Activated CD8-positive, alpha-beta memory T cell treated with anti-CD3 and anti-CD28 coated beads, Interleukin-2, amount 10 ng/mL, durations not matched to agents 7 days and 5 days (primary cell): Measurements from ENCODE around the gene TUBA1B. TPM values are rescaled to one million over a fixed set of nuclear protein-coding genes. Genes with fewer than 3 reads are reported as not detected.
A peak's percentile ranks its signal among the peaks of the same experiment; 100 is the strongest.

Source experiments
- ATAC-seq: fragments of 150-1000 bp; cut with Tn5 transposase; one replicate; pipeline ENCODE4 v1.10.0; 2021; ENCODE audit warnings: moderate library complexity
- CTCF ChIA-PET: fragments of 350-600 bp; sonication (Branson Sonifier 250); formaldehyde crosslinking; loops from one replicate; lab custom pipeline; 2021; ENCODE audit warnings: antibody characterized with exemption; lab: Charles Lee
- DNase-seq: peaks from one replicate; pipeline ENCODE4 v3.0.0-alpha.2; 2020
- H3K27ac Mint-ChIP-seq: one replicate; pipeline ENCODE4 v1.8.0; 2021; ENCODE audit warnings: mild to moderate bottlenecking, mixed read lengths
- H3K27me3 Mint-ChIP-seq: one replicate; pipeline ENCODE4 v1.8.0; 2021; ENCODE audit warnings: mixed read lengths
- H3K36me3 Mint-ChIP-seq: one replicate; pipeline ENCODE4 v1.8.0; 2021; ENCODE audit warnings: mild to moderate bottlenecking, mixed read lengths
- H3K4me1 Mint-ChIP-seq: one replicate; pipeline ENCODE4 v1.8.0; 2021; ENCODE audit warnings: mixed read lengths
- H3K4me3 Mint-ChIP-seq: one replicate; pipeline ENCODE4 v1.8.0; 2021; ENCODE audit warnings: mild to moderate bottlenecking, moderate library complexity, mixed read lengths
- H3K9me3 Mint-ChIP-seq: one replicate; pipeline ENCODE4 v1.8.0; 2022; ENCODE audit warnings: low read depth, mixed read lengths
- total RNA-seq, 2 experiments: library from RNA; stranded (reverse); gene quantifications; one replicate each; pipeline ENCODE4 v1.2.3, GENCODE V29; 2021

TUBA1B gene
- total RNA-seq, 2 experiments from 2014 or later: 1,970 to 2,009 TPM

DNA sequence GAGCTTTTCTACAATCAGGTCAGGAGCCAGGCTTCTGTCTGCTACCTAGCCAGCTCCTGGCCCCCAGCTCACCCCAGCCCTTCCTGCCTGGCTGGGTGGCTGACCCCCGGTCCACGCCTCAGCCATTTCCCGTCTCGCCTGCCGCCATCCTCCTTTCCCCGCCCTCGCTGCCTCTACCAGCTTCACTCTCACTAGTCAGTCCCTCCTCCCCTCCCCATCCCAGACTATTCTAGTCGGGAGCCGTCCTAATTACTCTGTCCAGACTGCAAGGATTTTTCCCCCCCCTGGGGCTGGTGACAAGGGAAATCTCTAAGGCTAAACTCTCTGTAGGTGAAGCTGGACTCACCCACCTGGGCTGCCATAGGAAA, 37.4 kb downstream of the TUBA1B start:
- peaks cover 45% of the 10 kb centered on the region for H3K4me1 Mint-ChIP-seq
- no peak overlapping the region for H3K27ac Mint-ChIP-seq
- peaks cover 64% of the 10 kb centered on the region for H3K27me3 Mint-ChIP-seq
- H3K9me3 Mint-ChIP-seq: no peaks in the 10 kb centered on the region
- DNase-seq (no peak), ATAC-seq (no peak)
- CTCF ChIA-PET: interaction anchor here (0.8 to 11.8 kb wide), 17 partner anchors 7 to 244 kb away, joined by 3 to 222 read pairs (median 13); partner anchors contain the start of genes DDN, LMBR1L, PRPH and RHEBL1
- peaks cover 8% of the 10 kb centered on the region for H3K36me3 Mint-ChIP-seq
- H3K4me3 Mint-ChIP-seq: peak overlapping the region; percentile 24

DNA sequence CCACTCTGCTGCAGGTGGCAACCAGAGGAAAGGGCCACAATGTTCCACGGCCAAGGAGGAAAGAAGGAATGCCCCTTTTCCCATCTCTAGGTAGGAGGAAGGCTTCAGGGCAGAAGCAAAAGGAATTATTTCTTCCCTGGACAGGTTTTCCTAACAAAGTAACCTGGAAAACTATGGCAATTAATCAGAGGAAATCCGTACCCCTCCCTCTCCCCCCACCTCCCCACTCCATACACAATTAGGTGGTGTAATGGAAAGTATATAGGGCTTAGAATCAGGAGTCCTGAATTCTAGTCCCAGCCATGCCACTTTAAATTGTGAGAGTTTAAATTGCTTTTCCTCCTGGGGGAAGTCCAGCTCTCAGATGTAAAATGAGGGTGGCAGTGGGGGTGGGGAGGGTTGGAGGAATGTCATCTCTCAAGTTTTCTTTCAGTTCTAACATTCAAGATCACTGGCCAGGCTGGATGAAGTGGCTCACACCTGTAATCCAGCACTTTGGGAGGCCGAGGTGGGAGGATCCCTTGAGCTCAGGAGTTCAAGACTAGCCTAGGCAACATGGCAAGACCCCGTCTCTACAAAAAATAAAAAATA, 38.3 kb downstream of the TUBA1B start:
- peaks cover 54% of the 10 kb centered on the region for H3K4me1 Mint-ChIP-seq
- H3K9me3 Mint-ChIP-seq: no peaks in the 10 kb centered on the region
- no peak overlapping the region for H3K4me3 Mint-ChIP-seq
- H3K27ac Mint-ChIP-seq: no peak overlapping the region
- no peak for ATAC-seq
- CTCF ChIA-PET: interaction anchor here (0.6 to 11.8 kb wide), 24 partner anchors 8 to 239 kb away, joined by 3 to 222 read pairs (median 6); partner anchors contain the start of genes DDN, LMBR1L, PRPH and RHEBL1
- no peak for DNase-seq
- peaks cover 8% of the 10 kb centered on the region for H3K36me3 Mint-ChIP-seq
- H3K27me3 Mint-ChIP-seq: peaks cover 70% of the 10 kb centered on the region

DNA sequence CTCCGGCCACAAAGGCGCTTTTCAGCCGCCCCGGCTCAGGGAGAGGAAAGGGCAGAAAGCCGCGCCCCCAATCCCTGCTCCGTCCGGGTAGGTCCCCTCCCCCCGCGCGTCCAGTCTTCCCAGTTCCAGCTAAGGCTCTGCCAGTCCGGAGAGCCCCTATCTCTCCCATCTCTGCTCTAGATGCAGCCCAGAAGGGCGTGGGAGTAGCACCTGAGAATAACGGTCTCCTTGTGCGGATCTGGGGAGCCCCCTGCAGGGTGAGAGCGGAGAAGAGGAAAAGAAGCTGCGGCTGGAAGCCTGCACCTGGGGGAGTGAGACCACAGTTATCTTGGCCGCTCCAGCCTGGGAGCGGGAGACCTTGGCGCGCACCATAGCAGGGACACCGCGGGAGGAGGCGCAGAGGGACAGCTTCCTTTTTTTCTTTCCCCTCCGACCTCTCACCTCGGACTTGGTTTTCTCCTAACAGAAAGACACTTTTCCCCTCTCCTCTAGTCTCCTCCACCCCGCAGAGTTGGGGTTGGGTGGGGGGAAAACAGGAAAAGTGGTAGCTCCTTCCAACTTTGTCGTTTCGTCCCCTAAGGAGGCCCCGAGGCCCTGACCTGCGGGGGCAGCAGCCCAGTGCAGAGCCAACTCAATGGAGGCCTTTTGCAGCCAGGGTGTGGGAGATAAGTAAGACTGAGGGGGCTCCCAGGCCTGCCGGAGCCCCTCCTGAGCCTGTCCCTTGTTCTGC, 38.9 kb downstream of the TUBA1B start:
- peak; percentile 73 for DNase-seq
- H3K4me3 Mint-ChIP-seq: peak overlapping the region; percentile 43
- ATAC-seq: peak; percentile 35
- H3K4me1 Mint-ChIP-seq: peaks cover 60% of the 10 kb centered on the region
- peaks cover 70% of the 10 kb centered on the region for H3K27me3 Mint-ChIP-seq
- CTCF ChIA-PET: interaction anchor here (0.6 to 11.8 kb wide), 21 partner anchors 9 to 239 kb away, joined by 3 to 222 read pairs (median 5); partner anchors contain the start of genes DDN, LMBR1L and RHEBL1
- peaks cover 8% of the 10 kb centered on the region for H3K36me3 Mint-ChIP-seq
- no peaks in the 10 kb centered on the region for H3K9me3 Mint-ChIP-seq
- no peak overlapping the region for H3K27ac Mint-ChIP-seq

DNA sequence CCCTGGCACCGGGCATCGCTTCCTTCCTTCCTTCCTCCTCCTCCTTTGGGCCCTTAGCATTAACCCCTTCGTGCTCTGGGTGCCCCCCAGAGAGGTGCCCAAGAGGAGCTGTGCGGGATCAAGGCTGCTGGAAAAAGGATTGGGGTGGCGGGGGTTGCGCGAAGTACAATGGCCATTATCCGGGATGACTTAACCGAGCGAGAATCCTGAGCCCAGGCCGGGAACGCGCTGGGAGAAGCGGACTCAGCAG, 39.4 kb downstream of the TUBA1B start:
- Mint-ChIP-seq H3K36me3 (peaks cover 8% of the 10 kb centered on the region), H3K27me3 (peaks cover 70% of the 10 kb centered on the region), H3K27ac (no peak overlapping the region), H3K4me3 (no peak overlapping the region), H3K4me1 (peaks cover 65% of the 10 kb centered on the region), H3K9me3 (no peaks in the 10 kb centered on the region)
- ATAC-seq (no peak), DNase-seq (no peak)
- CTCF ChIA-PET: interaction anchor here (1.0 to 11.8 kb wide), 18 partner anchors 9 to 145 kb away, joined by 3 to 222 read pairs (median 8); partner anchors contain the start of genes DDN, LMBR1L and RHEBL1

DNA sequence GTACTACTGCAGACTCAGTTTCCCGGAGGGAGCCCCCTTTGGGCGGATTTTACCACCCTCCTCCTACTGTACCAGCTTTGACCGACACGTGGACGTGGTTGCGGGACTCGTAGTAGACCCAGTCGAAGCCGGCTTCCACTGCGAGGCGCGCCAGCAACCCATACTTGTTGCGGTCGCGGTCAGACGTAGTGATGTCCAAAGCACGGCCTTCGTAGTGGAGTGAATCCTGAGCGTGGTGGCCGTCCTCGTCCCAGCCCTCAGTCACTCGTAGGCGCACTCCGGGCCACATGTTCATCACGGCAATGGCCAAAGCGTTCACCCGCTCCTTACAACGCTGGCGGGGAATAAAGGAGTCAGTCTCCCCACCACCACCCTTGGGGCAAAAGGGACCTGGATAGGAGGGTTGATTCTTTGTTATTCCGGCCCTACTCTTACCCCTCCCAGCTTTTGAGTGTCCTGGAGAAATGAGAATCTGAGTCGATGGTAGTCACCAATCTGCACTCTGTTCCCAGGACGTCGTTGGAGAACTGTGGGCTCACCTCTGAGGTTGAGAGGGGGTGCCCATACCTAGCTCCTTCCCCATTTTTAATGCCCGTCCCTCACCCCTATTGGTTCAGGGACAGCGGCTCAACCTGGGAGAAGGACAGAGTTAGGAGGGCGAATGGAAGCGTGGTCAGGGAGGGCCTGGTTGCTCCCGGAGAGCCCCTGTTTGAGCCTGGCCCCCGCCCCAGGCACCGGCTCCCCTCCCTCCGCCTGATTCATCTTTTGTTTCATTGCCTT, 39.9 kb downstream of the TUBA1B start:
- Mint-ChIP-seq H3K9me3 (no peaks in the 10 kb centered on the region), H3K4me1 (peaks cover 70% of the 10 kb centered on the region), H3K27ac (no peak overlapping the region), H3K4me3 (no peak overlapping the region), H3K36me3 (peaks cover 8% of the 10 kb centered on the region), H3K27me3 (peaks cover 70% of the 10 kb centered on the region)
- CTCF ChIA-PET: interaction anchor here (1.1 to 11.8 kb wide), 15 partner anchors 10 to 146 kb away, joined by 3 to 222 read pairs (median 11); partner anchors contain the start of genes DDN, LMBR1L and RHEBL1
- DNase-seq (no peak), ATAC-seq (no peak)

DNA sequence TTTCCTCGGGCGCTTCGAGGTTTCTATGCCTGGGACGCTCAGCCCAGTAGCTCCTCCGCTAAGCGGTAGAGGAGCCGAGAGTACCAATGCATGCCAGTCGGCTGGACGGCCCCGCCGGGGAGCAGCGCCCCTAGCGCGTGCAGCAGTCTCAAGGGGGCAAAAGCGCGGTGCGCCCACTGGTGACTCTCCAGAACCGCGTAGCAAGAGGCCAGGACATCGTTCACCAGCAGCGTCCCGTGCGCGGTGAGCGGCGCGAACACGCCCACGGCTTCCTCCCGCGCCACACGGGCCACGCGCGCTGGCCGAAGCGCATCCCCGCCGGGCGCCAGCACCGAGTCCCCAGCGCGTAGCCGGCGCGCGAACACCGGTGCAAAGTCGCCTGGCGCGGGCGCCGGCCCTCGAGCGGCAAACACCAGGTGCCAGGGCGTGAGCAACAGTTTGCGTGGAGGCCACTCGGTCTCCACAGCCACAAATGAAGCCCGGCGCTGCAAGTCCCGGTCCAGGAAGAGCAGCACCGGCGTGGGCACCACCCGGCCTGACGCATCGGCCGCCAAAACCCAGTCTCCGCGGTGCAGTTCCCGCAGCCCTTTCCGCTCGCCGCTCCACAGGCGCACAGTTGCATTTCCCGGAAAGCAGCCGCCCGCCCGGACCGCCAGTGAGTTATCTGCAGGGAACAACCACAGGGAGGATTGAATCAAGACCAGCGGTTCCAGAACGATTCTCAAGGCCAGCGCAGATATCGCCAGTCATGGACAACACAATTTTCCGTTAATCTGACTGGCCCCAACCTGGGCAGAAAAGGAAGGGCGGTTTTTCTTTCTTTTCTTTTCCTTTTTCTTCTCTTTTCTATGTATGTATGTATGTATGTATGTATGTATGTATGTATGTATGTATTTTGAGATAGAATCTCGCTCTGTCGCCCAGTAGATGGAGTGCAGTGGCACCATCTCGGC, 41.1 kb downstream of the TUBA1B start:
- H3K4me1 Mint-ChIP-seq: peaks cover 74% of the 10 kb centered on the region
- CTCF ChIA-PET: interaction anchor here (0.7 to 6.8 kb wide), 19 partner anchors 9 to 145 kb away, joined by 3 to 179 read pairs (median 16); partner anchors contain the start of genes DDN, DHH, KMT2D and LMBR1L
- H3K4me3 Mint-ChIP-seq: peak overlapping the region; percentile 65
- no peaks in the 10 kb centered on the region for H3K36me3 Mint-ChIP-seq
- peak; percentile 62 for DNase-seq
- ATAC-seq: peak; percentile 37
- H3K27me3 Mint-ChIP-seq: peaks cover 62% of the 10 kb centered on the region
- H3K9me3 Mint-ChIP-seq: no peaks in the 10 kb centered on the region
- peak overlapping the region; percentile 43 for H3K27ac Mint-ChIP-seq

DNA sequence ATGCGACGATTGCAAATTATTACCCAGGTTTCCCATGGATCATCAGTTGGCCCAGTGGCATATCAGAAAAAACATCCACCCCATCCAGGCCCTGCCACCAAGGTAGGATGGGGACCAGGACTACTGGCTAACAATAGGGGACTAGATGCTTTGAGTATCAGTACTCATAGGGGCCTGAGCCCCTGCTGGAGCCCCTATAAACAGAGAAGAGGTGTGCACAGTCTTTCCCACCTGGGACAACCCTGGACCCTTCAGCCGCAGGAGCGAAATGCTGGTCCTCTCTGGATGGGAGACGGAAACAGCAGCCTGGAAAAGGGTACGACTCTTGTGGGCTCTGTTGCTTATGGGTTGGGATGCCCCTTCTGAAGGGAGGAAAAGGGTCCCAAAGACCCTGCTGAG, 42.3 kb downstream of the TUBA1B start:
- ATAC-seq (no peak), DNase-seq (no peak)
- peaks cover 73% of the 10 kb centered on the region for H3K4me1 Mint-ChIP-seq
- CTCF ChIA-PET: interaction anchor here (0.6 to 6.7 kb wide), 43 partner anchors 10 to 273 kb away, joined by 3 to 179 read pairs (median 5); partner anchors contain the start of genes DDN, DHH, KMT2D and LMBR1L
- no peak overlapping the region for H3K4me3 Mint-ChIP-seq
- peaks cover 51% of the 10 kb centered on the region for H3K27me3 Mint-ChIP-seq
- no peaks in the 10 kb centered on the region for H3K9me3 Mint-ChIP-seq
- H3K36me3 Mint-ChIP-seq: no peaks in the 10 kb centered on the region
- H3K27ac Mint-ChIP-seq: no peak overlapping the region

DNA sequence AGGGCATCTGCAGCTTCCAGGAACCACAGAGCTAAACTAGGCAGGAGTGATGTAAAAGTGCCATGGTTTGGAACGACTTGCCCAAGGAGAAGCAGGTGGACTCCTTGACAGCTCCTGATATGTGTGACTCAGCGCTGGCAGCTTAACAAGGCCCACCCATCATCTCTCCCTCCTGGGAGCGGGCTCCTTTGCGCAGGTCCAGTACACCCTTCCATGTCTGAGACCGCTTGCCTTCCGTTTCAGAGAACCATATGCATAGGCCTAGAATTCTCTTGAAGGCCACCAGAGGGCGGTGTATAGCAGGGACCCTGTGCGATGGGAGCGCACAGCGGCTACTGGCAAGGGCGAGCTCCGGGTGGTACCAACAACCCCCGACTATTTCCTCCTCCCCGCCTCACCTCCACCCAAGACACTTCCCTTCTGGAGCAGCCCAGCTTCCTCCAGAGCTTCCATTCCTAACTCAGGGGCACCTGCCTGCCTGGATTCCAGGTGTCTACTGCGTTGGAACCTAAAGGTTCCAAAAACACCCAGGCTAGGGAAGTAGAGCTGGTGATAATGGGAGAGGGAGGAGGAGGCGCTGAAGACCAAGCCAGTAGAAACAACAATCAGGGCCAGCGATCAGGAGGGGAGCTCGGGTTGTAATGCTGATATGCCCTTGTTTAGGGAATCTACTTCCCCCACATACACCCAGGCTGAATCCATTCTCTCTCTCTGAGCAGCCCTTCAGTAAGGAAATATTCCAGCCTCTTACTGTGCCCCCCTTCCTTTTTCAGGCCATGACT, 42.9 kb downstream of the TUBA1B start:
- H3K27me3 Mint-ChIP-seq: peaks cover 45% of the 10 kb centered on the region
- ATAC-seq (peak; percentile 86), DNase-seq (peak; percentile 82)
- CTCF ChIA-PET: interaction anchor here (0.5 to 6.7 kb wide), 52 partner anchors 9 to 272 kb away, joined by 3 to 179 read pairs (median 4); partner anchors contain the start of genes ARF3, DDN, DHH and KMT2D
- H3K4me3 Mint-ChIP-seq: no peak overlapping the region
- H3K27ac Mint-ChIP-seq: peak overlapping the region; percentile 6
- H3K9me3 Mint-ChIP-seq: no peaks in the 10 kb centered on the region
- peaks cover 67% of the 10 kb centered on the region for H3K4me1 Mint-ChIP-seq
- no peaks in the 10 kb centered on the region for H3K36me3 Mint-ChIP-seq

DNA sequence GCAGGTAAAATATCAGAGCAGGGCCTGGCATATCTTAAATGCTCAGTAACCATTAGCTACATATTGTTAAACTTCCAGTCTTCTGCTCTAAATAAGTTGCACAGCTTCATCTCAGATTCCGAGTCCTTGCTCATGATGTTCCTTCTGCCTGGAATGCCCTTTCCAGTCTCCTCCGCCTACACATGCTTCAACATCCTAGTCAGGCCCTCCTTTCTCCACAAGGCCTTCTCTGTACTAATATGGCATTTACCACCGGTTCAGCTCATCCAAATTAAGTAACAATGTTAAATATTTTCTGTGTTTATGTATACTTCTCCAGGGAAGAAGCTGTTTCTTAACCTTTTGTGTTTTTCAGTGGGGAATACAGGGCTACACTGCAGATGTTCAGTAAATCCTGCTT, 45.1 kb downstream of the TUBA1B start:
- ATAC-seq (no peak), DNase-seq (no peak)
- no peaks in the 10 kb centered on the region for H3K9me3 Mint-ChIP-seq
- H3K4me3 Mint-ChIP-seq: no peak overlapping the region
- H3K36me3 Mint-ChIP-seq: no peaks in the 10 kb centered on the region
- CTCF ChIA-PET: interaction anchor here (0.6 to 6.7 kb wide), 9 partner anchors 11 to 166 kb away, joined by 3 to 179 read pairs (median 13); partner anchors contain the start of genes DHH, RHEBL1 and TUBA1B
- peaks cover 22% of the 10 kb centered on the region for H3K27me3 Mint-ChIP-seq
- H3K27ac Mint-ChIP-seq: no peak overlapping the region
- peaks cover 52% of the 10 kb centered on the region for H3K4me1 Mint-ChIP-seq

DNA sequence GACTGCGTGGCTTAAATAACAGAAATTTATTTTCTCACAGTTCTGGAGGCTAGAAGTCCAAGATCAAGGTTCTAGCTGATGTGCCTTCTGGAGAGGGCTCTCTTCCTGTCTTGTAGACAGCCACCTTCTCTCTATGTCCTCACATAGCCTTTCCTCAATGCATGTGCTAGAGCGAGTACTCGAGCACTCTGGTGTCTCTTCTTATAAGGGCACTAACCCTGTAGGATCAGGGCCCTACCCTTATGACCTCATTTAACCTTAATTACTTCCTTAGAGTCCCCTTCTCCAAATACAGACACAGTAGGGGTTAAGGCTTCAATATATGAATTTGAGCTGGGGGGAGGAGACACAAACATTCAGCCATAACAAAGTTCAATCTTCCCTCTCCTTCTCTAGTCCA, 46.8 kb downstream of the TUBA1B start:
- H3K27ac Mint-ChIP-seq: no peak overlapping the region
- peaks cover 13% of the 10 kb centered on the region for H3K27me3 Mint-ChIP-seq
- no peaks in the 10 kb centered on the region for H3K36me3 Mint-ChIP-seq
- ATAC-seq: no peak
- peaks cover 38% of the 10 kb centered on the region for H3K4me1 Mint-ChIP-seq
- CTCF ChIA-PET: interaction anchor here (0.9 to 6.7 kb wide), 12 partner anchors 9 to 263 kb away, joined by 3 to 179 read pairs (median 4); partner anchors contain the start of genes DHH, LMBR1L, RHEBL1 and TUBA1B
- H3K4me3 Mint-ChIP-seq: no peak overlapping the region
- no peaks in the 10 kb centered on the region for H3K9me3 Mint-ChIP-seq
- DNase-seq: no peak

DNA sequence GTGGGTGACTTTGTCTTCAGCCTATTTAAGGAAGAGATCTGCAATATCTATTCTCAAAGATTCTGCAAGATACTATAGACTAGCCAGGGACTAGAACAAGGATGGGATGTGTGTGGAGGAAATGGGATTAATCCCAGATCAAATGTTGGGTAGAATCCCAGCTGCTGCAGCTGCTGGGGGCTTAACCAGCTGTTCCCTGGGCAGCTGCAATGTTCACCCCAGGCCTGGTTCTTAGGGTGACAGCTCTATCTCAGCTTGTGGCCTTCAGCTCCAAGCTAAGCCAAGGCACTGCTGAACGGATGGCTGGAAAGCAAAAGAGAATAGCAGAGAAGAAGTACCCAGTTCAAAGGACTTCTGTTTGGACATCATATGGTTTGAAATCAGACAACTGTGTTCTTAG, 51.4 kb downstream of the TUBA1B start:
- CTCF ChIA-PET: interaction anchor here (1.3 to 3.2 kb wide), 3 partner anchors 8 to 36 kb away, joined by 3 to 28 read pairs (median 13); no protein-coding TSS in a partner anchor
- DNase-seq (no peak), ATAC-seq (no peak)
- Mint-ChIP-seq H3K27me3 (peaks cover 7% of the 10 kb centered on the region), H3K27ac (no peak overlapping the region), H3K4me3 (no peak overlapping the region), H3K36me3 (no peaks in the 10 kb centered on the region), H3K4me1 (peaks cover 3% of the 10 kb centered on the region), H3K9me3 (no peaks in the 10 kb centered on the region)
